Astrocyte (in vitro differentiated cells and primary cell): ENCODE data around the gene C19orf44. TPM values are rescaled to one million over a fixed set of nuclear protein-coding genes. Genes with fewer than 3 reads are reported as not detected.

Experiments used
- DNase-seq: peaks from one replicate; pipeline ENCODE4 v3.0.0-alpha.2; 2010; ENCODE audit warnings: low read depth
- FAIRE-seq: peaks from 2 replicates; lab custom pipeline; 2011; peaks lifted over from hg19 to GRCh38; lab: Jason Lieb, UNC
- H2AFZ ChIP-seq: 2 replicates; pipeline ENCODE4 v1.6.0; 2012; ENCODE audit warnings: low read depth, low read length, inconsistent platforms
- H3K27ac ChIP-seq: 2 replicates; pipeline ENCODE4 v1.5.1; 2011; ENCODE audit warnings: low read depth, low read length, inconsistent platforms
- H3K27me3 ChIP-seq: 2 replicates; pipeline ENCODE4 v1.6.0; 2011; ENCODE audit warnings: low read length, inconsistent platforms; ENCODE audit not compliant: insufficient read depth
- H3K36me3 ChIP-seq: 2 replicates; pipeline ENCODE4 v1.5.1; 2011; ENCODE audit warnings: low read length, inconsistent platforms; ENCODE audit not compliant: insufficient read depth
- H3K4me1 ChIP-seq: 2 replicates; pipeline ENCODE4 v1.5.1; 2011; ENCODE audit warnings: low read length, inconsistent platforms; ENCODE audit not compliant: insufficient read depth
- H3K4me2 ChIP-seq: 2 replicates; pipeline ENCODE4 v1.6.0; 2012; ENCODE audit warnings: low read length, inconsistent platforms
- H3K4me3 ChIP-seq: 2 replicates; pipeline ENCODE4 v1.5.1; 2011; ENCODE audit warnings: low read depth, mild to moderate bottlenecking, low read length, inconsistent platforms; ENCODE audit not compliant: insufficient read depth
- H3K79me2 ChIP-seq: 2 replicates; pipeline ENCODE4 v1.6.0; 2012; ENCODE audit warnings: mild to moderate bottlenecking, low read length, inconsistent platforms; ENCODE audit not compliant: insufficient read depth
- H3K9ac ChIP-seq: 2 replicates; pipeline ENCODE4 v1.6.0; 2012; ENCODE audit warnings: mild to moderate bottlenecking, low read length, inconsistent platforms
- H3K9me3 ChIP-seq: 2 replicates; pipeline ENCODE4 v1.5.1; 2012; ENCODE audit warnings: low read depth, mild to moderate bottlenecking, low read length, inconsistent platforms; ENCODE audit not compliant: insufficient read depth
- H4K20me1 ChIP-seq: 2 replicates; pipeline ENCODE4 v1.6.0; 2012; ENCODE audit warnings: low read length, inconsistent platforms; ENCODE audit not compliant: insufficient read depth
- H3K27ac Mint-ChIP-seq: one replicate; pipeline ENCODE4 v1.8.0; 2021; ENCODE audit warnings: mild to moderate bottlenecking, mixed read lengths; ENCODE audit not compliant: unreplicated experiment
- H3K27me3 Mint-ChIP-seq: one replicate; pipeline ENCODE4 v1.8.0; 2021; ENCODE audit warnings: low read depth, mixed read lengths; ENCODE audit not compliant: unreplicated experiment
- H3K36me3 Mint-ChIP-seq: one replicate; pipeline ENCODE4 v1.8.0; 2021; ENCODE audit warnings: low read depth, mixed read lengths; ENCODE audit not compliant: unreplicated experiment
- H3K4me1 Mint-ChIP-seq: one replicate; pipeline ENCODE4 v1.8.0; 2021; ENCODE audit warnings: low read depth, mixed read lengths; ENCODE audit not compliant: unreplicated experiment
- H3K4me3 Mint-ChIP-seq: one replicate; pipeline ENCODE4 v1.8.0; 2021; ENCODE audit warnings: mild to moderate bottlenecking, moderate library complexity, mixed read lengths; ENCODE audit not compliant: unreplicated experiment
- H3K9me3 Mint-ChIP-seq: one replicate; pipeline ENCODE4 v1.8.0; 2021; ENCODE audit warnings: mild to moderate bottlenecking, mixed read lengths; ENCODE audit not compliant: unreplicated experiment
- EZH2 ChIP-seq: IDR thresholded peaks from 2 replicates; pipeline ENCODE4 v1.6.1; 2012; ENCODE audit warnings: mild to moderate bottlenecking, low read length, inconsistent platforms; ENCODE audit not compliant: insufficient read depth
- total RNA-seq: library from RNA; stranded (reverse); gene quantifications from 2 replicates; pipeline ENCODE4 v1.2.1, GENCODE V29; 2021
- TF ChIP-seq, protein P1 (sequence below): IDR thresholded peaks from 2 replicates; pipeline ENCODE4 v1.5.1; 2011; ENCODE audit warnings: low read depth, mild to moderate bottlenecking, inconsistent platforms, low read length, moderate library complexity; ENCODE audit not compliant: insufficient read depth

The C19orf44 gene
- total RNA-seq, 1 donor from 2014 or later = 5.0 TPM

GRCh38 chr19:16524991-16525734 is 29.0 kb downstream of the C19orf44 start:
- TF ChIP-seq, protein P1, sequence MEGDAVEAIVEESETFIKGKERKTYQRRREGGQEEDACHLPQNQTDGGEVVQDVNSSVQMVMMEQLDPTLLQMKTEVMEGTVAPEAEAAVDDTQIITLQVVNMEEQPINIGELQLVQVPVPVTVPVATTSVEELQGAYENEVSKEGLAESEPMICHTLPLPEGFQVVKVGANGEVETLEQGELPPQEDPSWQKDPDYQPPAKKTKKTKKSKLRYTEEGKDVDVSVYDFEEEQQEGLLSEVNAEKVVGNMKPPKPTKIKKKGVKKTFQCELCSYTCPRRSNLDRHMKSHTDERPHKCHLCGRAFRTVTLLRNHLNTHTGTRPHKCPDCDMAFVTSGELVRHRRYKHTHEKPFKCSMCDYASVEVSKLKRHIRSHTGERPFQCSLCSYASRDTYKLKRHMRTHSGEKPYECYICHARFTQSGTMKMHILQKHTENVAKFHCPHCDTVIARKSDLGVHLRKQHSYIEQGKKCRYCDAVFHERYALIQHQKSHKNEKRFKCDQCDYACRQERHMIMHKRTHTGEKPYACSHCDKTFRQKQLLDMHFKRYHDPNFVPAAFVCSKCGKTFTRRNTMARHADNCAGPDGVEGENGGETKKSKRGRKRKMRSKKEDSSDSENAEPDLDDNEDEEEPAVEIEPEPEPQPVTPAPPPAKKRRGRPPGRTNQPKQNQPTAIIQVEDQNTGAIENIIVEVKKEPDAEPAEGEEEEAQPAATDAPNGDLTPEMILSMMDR = no peak
- no peak for TF ChIP-seq EZH2
- H3K4me3 ChIP-seq = no peak overlapping the region
- no peaks in the 10 kb centered on the region for H3K27me3 Mint-ChIP-seq
- H3K27ac Mint-ChIP-seq = no peak overlapping the region
- no peak overlapping the region for H3K27ac ChIP-seq
- peaks cover 27% of the 10 kb centered on the region for H3K36me3 ChIP-seq
- H2AFZ ChIP-seq = no peak overlapping the region
- no peak overlapping the region for H3K4me3 Mint-ChIP-seq
- H3K4me1 ChIP-seq = no peaks in the 10 kb centered on the region
- FAIRE-seq (no peak), DNase-seq (no peak)
- no peaks in the 10 kb centered on the region for H3K9me3 Mint-ChIP-seq
- no peak overlapping the region for H3K9ac ChIP-seq
- H3K36me3 Mint-ChIP-seq = peaks cover 14% of the 10 kb centered on the region
- H3K4me1 Mint-ChIP-seq = no peaks in the 10 kb centered on the region
- H3K9me3 ChIP-seq = no peaks in the 10 kb centered on the region
- H3K27me3 ChIP-seq = no peaks in the 10 kb centered on the region
- H4K20me1 ChIP-seq = peaks cover 40% of the 10 kb centered on the region
- no peak overlapping the region for H3K4me2 ChIP-seq
- H3K79me2 ChIP-seq = peaks cover 7% of the 10 kb centered on the region

- no peaks in the 10 kb centered on the region for H3K4me1 ChIP-seq
- Mint-ChIP-seq H3K27ac (no peak overlapping the region), H3K4me3 (no peak overlapping the region), H3K27me3 (no peaks in the 10 kb centered on the region), H3K9me3 (no peaks in the 10 kb centered on the region), H3K36me3 (peaks cover 14% of the 10 kb centered on the region), H3K4me1 (no peaks in the 10 kb centered on the region)
- peaks cover 30% of the 10 kb centered on the region for H3K36me3 ChIP-seq
- no peak for DNase-seq
- H2AFZ ChIP-seq = no peak overlapping the region
- H3K4me2 ChIP-seq = no peak overlapping the region
- H3K79me2 ChIP-seq = peaks cover 7% of the 10 kb centered on the region
- H3K27me3 ChIP-seq = no peaks in the 10 kb centered on the region
- H3K9ac ChIP-seq = no peak overlapping the region
- H3K27ac ChIP-seq = no peak overlapping the region
- H3K9me3 ChIP-seq = no peaks in the 10 kb centered on the region
- no peak for FAIRE-seq
- H4K20me1 ChIP-seq = peaks cover 43% of the 10 kb centered on the region
- TF ChIP-seq, protein P1 = no peak
- no peak for TF ChIP-seq EZH2
- no peak overlapping the region for H3K4me3 ChIP-seq
Measured at GRCh38 chr19:16525751-16526481, 29.7 kb downstream of the C19orf44 start.
